H9 (cell line): ENCODE data around the gene ANKH. TPM values are rescaled to one million over a fixed set of nuclear protein-coding genes. Genes with fewer than 3 reads are reported as not detected.

ENCODE experiments used
- DNase-seq: peaks from one replicate; pipeline ENCODE4 v3.0.0-alpha.2; 2017
- H2AFZ ChIP-seq: one replicate; pipeline ENCODE4 v1.6.1; 2013; ENCODE audit warnings: mild to moderate bottlenecking, low read length, control low read depth, moderate library complexity
- H2AK5ac ChIP-seq: 2 replicates; pipeline ENCODE4 v1.6.1; 2013; ENCODE audit warnings: low read length, control low read depth, mixed read lengths; ENCODE audit not compliant: insufficient read length
- H2BK120ac ChIP-seq: one replicate; pipeline ENCODE4 v1.6.1; 2013; ENCODE audit warnings: low read depth, mild to moderate bottlenecking, low read length, control low read depth, inconsistent platforms; ENCODE audit not compliant: poor library complexity, severe bottlenecking
- H2BK12ac ChIP-seq: 2 replicates; pipeline ENCODE4 v1.6.1; 2013; ENCODE audit warnings: low read length, control low read depth, mixed read lengths, low read depth; ENCODE audit not compliant: insufficient read length
- H2BK15ac ChIP-seq: 2 replicates; pipeline ENCODE4 v1.6.1; 2013; ENCODE audit warnings: low read depth, low read length, control low read depth
- H2BK20ac ChIP-seq: one replicate; pipeline ENCODE4 v1.6.1; 2013; ENCODE audit warnings: low read depth, mild to moderate bottlenecking, low read length, control low read depth, inconsistent platforms; ENCODE audit not compliant: poor library complexity, severe bottlenecking
- H2BK5ac ChIP-seq: 2 replicates; pipeline ENCODE4 v1.6.1; 2013; ENCODE audit warnings: low read length, control low read depth, mixed read lengths; ENCODE audit not compliant: insufficient read length
- H3K14ac ChIP-seq: 2 replicates; pipeline ENCODE4 v1.6.1; 2013; ENCODE audit warnings: low read length, control low read depth; ENCODE audit not compliant: insufficient read depth
- H3K18ac ChIP-seq: 2 replicates; pipeline ENCODE4 v1.6.1; 2013; ENCODE audit warnings: low read depth, mild to moderate bottlenecking, mixed read lengths, low read length, control low read depth; ENCODE audit not compliant: insufficient read length
- H3K23ac ChIP-seq: 2 replicates; pipeline ENCODE4 v1.6.1; 2013; ENCODE audit warnings: low read length, control low read depth, mixed read lengths, low read depth; ENCODE audit not compliant: insufficient read length
- H3K23me2 ChIP-seq: 2 replicates; pipeline ENCODE4 v1.6.1; 2013; ENCODE audit warnings: low read depth, mild to moderate bottlenecking, mixed read lengths, low read length, control low read depth; ENCODE audit not compliant: insufficient read length, poor library complexity, severe bottlenecking
- H3K27ac ChIP-seq: 2 replicates; pipeline ENCODE4 v1.5.1; 2013; ENCODE audit warnings: low read length, control low read depth, mixed read lengths, low read depth; ENCODE audit not compliant: insufficient read length
- H3K27me3 ChIP-seq: 2 replicates; pipeline ENCODE4 v1.6.1; 2013; ENCODE audit warnings: low read length, control low read depth, inconsistent platforms; ENCODE audit not compliant: insufficient read depth
- H3K4ac ChIP-seq: 2 replicates; pipeline ENCODE4 v1.6.1; 2013; ENCODE audit warnings: low read depth, mild to moderate bottlenecking, control low read depth, inconsistent platforms, low read length, moderate library complexity
- H3K4me1 ChIP-seq: 2 replicates; pipeline ENCODE4 v1.6.1; 2013; ENCODE audit warnings: low read length, control low read depth, inconsistent platforms; ENCODE audit not compliant: insufficient read depth
- H3K4me2 ChIP-seq: 2 replicates; pipeline ENCODE4 v1.6.1; 2013; ENCODE audit warnings: low read length, control low read depth, mixed read lengths; ENCODE audit not compliant: insufficient read length, insufficient read depth
- H3K56ac ChIP-seq: 2 replicates; pipeline ENCODE4 v1.6.1; 2013; ENCODE audit warnings: low read depth, mild to moderate bottlenecking, mixed read lengths, low read length, control low read depth; ENCODE audit not compliant: insufficient read length
- H3K79me1 ChIP-seq: 2 replicates; pipeline ENCODE4 v1.6.1; 2013; ENCODE audit warnings: low read depth, mild to moderate bottlenecking, moderate library complexity, low read length, control low read depth, inconsistent platforms; ENCODE audit not compliant: insufficient read depth, poor library complexity, severe bottlenecking
- H3K79me2 ChIP-seq: 2 replicates; pipeline ENCODE4 v1.6.1; 2013; ENCODE audit warnings: low read length, control low read depth, inconsistent platforms; ENCODE audit not compliant: insufficient read depth
- H3K9ac ChIP-seq: 2 replicates; pipeline ENCODE4 v1.6.1; 2013; ENCODE audit warnings: low read length, control low read depth, mixed read lengths; ENCODE audit not compliant: insufficient read length; ENCODE audit errors: extremely low read depth
- H3K9me3 ChIP-seq: one replicate; pipeline ENCODE4 v1.6.1; 2013; ENCODE audit warnings: low read depth, low read length, inconsistent platforms; ENCODE audit not compliant: control insufficient read depth
- H3T11ph ChIP-seq: one replicate; pipeline ENCODE4 v1.6.1; 2013; ENCODE audit warnings: mild to moderate bottlenecking, low read length, control low read depth, inconsistent platforms
- H4K20me1 ChIP-seq: one replicate; pipeline ENCODE4 v1.6.1; 2013; ENCODE audit not compliant: control insufficient read depth, insufficient read length, insufficient read depth
- H4K5ac ChIP-seq: 2 replicates; pipeline ENCODE4 v1.6.1; 2013; ENCODE audit warnings: low read depth, mild to moderate bottlenecking, mixed read lengths, low read length, control low read depth; ENCODE audit not compliant: insufficient read length
- H4K8ac ChIP-seq: replicated peaks from 2 replicates; pipeline ENCODE4 v1.6.1; 2013; ENCODE audit warnings: low read length, control low read depth, mixed read lengths, low read depth; ENCODE audit not compliant: insufficient read length
- H4K91ac ChIP-seq: 2 replicates; pipeline ENCODE4 v1.6.1; 2013; ENCODE audit warnings: low read depth, mild to moderate bottlenecking, moderate library complexity, mixed read lengths, low read length, control low read depth; ENCODE audit not compliant: insufficient read length
- H3K27ac Mint-ChIP-seq, 3 experiments: 2 replicates in 2 of 3; 3 replicates in 1 of 3; pipeline ENCODE4 v1.8.0; 2020 to 2021; ENCODE audit warnings: mixed read lengths in 3 of 3, mild to moderate bottlenecking in 1 of 3, moderate library complexity in 1 of 3
- H3K27me3 Mint-ChIP-seq: 2 replicates; pipeline ENCODE4 v1.8.0; 2021; ENCODE audit warnings: low read depth, mild to moderate bottlenecking, moderate library complexity, mixed read lengths
- H3K36me3 Mint-ChIP-seq, 3 experiments: 2 replicates in 2 of 3; 3 replicates in 1 of 3; pipeline ENCODE4 v1.8.0; 2020 to 2021; ENCODE audit warnings: low read depth in 3 of 3, mixed read lengths in 3 of 3; ENCODE audit not compliant: insufficient read depth in 1 of 3
- H3K4me1 Mint-ChIP-seq, 2 experiments: 2 replicates each; pipeline ENCODE4 v1.8.0; 2020; ENCODE audit warnings: mixed read lengths in 2 of 2
- H3K4me3 Mint-ChIP-seq, 2 experiments: 2 replicates in 1 of 2; 3 replicates in 1 of 2; pipeline ENCODE4 v1.8.0; 2020 to 2021; ENCODE audit warnings: mild to moderate bottlenecking in 2 of 2, mixed read lengths in 2 of 2, moderate library complexity in 1 of 2
- H3K9me3 Mint-ChIP-seq, 2 experiments: 2 replicates in 1 of 2; 3 replicates in 1 of 2; pipeline ENCODE4 v1.8.0; 2020; ENCODE audit warnings: mild to moderate bottlenecking in 2 of 2, mixed read lengths in 2 of 2, moderate library complexity in 1 of 2
- WGBS: extraction: QIAGEN DNeasy Blood & Tissue Kit; methylation state at CpG from one replicate; pipeline ENCODE4 v1.1.7; 2013; ENCODE audit warnings: missing lambda C conversion rate, low lambda C conversion rate, mixed read lengths; ENCODE audit not compliant: insufficient read length; ENCODE audit errors: extremely low coverage; 5-methylcytosine and 5-hydroxymethylcytosine counted together
- total RNA-seq: library from RNA; stranded (reverse); gene quantifications from 2 replicates; pipeline ENCODE4 v1.2.1, GENCODE V29; 2021
- TF ChIP-seq, protein P1 (sequence below): fragments of 200-600 bp; sonication (generic); conservative IDR thresholded peaks from 3 replicates; pipeline ENCODE4 v1.8.0; 2021; ENCODE audit warnings: antibody characterized with exemption, mild to moderate bottlenecking

The ANKH gene
- total RNA-seq, 1 experiment from 2014 or later: 9.6 TPM

DNA sequence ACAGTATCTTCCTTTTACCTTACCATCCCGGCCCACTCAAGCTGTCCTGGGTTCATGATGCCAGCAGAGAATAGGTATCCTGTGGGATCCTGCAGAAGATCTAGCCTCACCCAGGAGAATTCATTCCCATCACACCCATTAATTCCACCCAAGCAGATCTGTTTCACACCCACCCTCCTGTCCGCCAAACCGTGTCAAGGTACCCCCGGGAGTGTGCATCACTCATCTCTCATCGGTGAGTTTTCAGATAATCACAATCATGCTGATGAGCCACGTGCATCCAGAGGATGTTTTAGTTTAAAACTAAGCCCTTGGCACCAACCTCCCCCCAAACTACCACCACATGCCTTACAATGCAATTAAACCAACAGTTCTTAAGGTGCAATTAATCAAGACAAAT, 18.8 kb downstream of the ANKH start:
- Histone ChIP-seq H3K27me3 (no peaks in the 10 kb centered on the region), H3K23me2 (no peaks in the 10 kb centered on the region), H2BK5ac (no peak overlapping the region), H3K9ac (no peak overlapping the region), H3T11ph (no peak overlapping the region), H2BK15ac (no peak overlapping the region), H3K4me1 (no peaks in the 10 kb centered on the region; the same call in none of the 2 replicates), H4K91ac (no peak overlapping the region), H3K4ac (no peak overlapping the region), H3K56ac (no peak overlapping the region), H4K8ac (no peak overlapping the region), H4K20me1 (no peaks in the 10 kb centered on the region), H3K79me1 (no peaks in the 10 kb centered on the region), H3K23ac (no peak overlapping the region), H3K9me3 (no peaks in the 10 kb centered on the region), H3K18ac (no peak overlapping the region), H3K27ac (no peak overlapping the region), H3K4me2 (no peak overlapping the region), H4K5ac (no peak overlapping the region), H2AFZ (no peak overlapping the region), H2BK12ac (no peak overlapping the region), H2BK20ac (no peak overlapping the region), H3K14ac (no peak overlapping the region), H2BK120ac (no peak overlapping the region), H2AK5ac (no peak overlapping the region), H3K79me2 (no peaks in the 10 kb centered on the region)
- Mint-ChIP-seq H3K36me3 (no peaks in the 10 kb centered on the region), H3K27me3 (no peaks in the 10 kb centered on the region), H3K4me1 (peaks cover 29% of the 10 kb centered on the region in 2 experiments), H3K4me3 (no peak overlapping the region), H3K9me3 (no peaks in the 10 kb centered on the region; a peak in 1 of 5 replicates), H3K27ac (0 out of 7 replicates have a peak overlapping the region, but pooled peaks of 1 of the 3 experiments have one; percentile 76)
- no peak for DNase-seq
- WGBS: no CpG with 5 or more reads among the region's 6 CpGs
- TF ChIP-seq, protein P1, sequence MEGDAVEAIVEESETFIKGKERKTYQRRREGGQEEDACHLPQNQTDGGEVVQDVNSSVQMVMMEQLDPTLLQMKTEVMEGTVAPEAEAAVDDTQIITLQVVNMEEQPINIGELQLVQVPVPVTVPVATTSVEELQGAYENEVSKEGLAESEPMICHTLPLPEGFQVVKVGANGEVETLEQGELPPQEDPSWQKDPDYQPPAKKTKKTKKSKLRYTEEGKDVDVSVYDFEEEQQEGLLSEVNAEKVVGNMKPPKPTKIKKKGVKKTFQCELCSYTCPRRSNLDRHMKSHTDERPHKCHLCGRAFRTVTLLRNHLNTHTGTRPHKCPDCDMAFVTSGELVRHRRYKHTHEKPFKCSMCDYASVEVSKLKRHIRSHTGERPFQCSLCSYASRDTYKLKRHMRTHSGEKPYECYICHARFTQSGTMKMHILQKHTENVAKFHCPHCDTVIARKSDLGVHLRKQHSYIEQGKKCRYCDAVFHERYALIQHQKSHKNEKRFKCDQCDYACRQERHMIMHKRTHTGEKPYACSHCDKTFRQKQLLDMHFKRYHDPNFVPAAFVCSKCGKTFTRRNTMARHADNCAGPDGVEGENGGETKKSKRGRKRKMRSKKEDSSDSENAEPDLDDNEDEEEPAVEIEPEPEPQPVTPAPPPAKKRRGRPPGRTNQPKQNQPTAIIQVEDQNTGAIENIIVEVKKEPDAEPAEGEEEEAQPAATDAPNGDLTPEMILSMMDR: no peak
